Body of pancreas (tissue), 4 donors: ENCODE results near the gene ATG12. TPM values are rescaled to one million over a fixed set of nuclear protein-coding genes. Genes with fewer than 3 reads are reported as not detected.
"Not testable (repeated sequence)": the region's sequence is repeated elsewhere in the genome, so short reads cannot be mapped to it uniquely, and the experiment has no call there.

ENCODE experiments used
- ATAC-seq: fragments of 150-250 bp; one replicate; pipeline ENCODE4 v1.9.1; 2016
- DNase-seq, 4 donors: peaks; one replicate each; pipeline ENCODE4 v3.0.0-alpha.2; 2019
- H3K27ac ChIP-seq, 4 donors: fragments of 200-600 bp; sonication (generic); 1 replicate in 3 of 4; 2 replicates in 1 of 4; pipeline versions ENCODE4 v1.5.1 to v1.6.1; 2016 to 2019; ENCODE audit warnings: mild to moderate bottlenecking in 1 of 4, mixed read lengths in 1 of 4, moderate library complexity in 1 of 4
- H3K27me3 ChIP-seq, 2 donors: fragments of 200-600 bp; sonication (generic); one replicate each; pipeline ENCODE4 v1.6.0; 2016; ENCODE audit warnings: mild to moderate bottlenecking in 1 of 2
- H3K36me3 ChIP-seq, 2 donors: fragments of 200-600 bp; sonication (generic); replicated peaks in 1 of 2; 2 replicates each; pipeline ENCODE4 v1.5.1; 2016; ENCODE audit warnings: low read depth in 2 of 2; ENCODE audit not compliant: insufficient read depth in 1 of 2
- H3K4me1 ChIP-seq: fragments of 200-600 bp; sonication (generic); one replicate; pipeline ENCODE4 v1.6.0; 2016
- H3K4me3 ChIP-seq, 2 donors: fragments of 200-600 bp; sonication (generic); 1 replicate in 1 of 2; 2 replicates in 1 of 2; pipeline ENCODE4 v1.5.1; 2016 to 2019
- H3K9me3 ChIP-seq, 3 donors: fragments of 200-600 bp; sonication (generic); 1 replicate in 2 of 3; 2 replicates in 1 of 3; pipeline ENCODE4 v1.5.1; 2016
- POLR2A ChIP-seq, 3 donors: fragments of 450-650 bp; IDR thresholded peaks; one replicate each; pipeline ENCODE4 v1.6.1; 2016; ENCODE audit warnings: antibody characterized with exemption in 3 of 3, mild to moderate bottlenecking in 2 of 3
- WGBS, 2 donors: methylation state at CpG; one replicate each; pipeline ENCODE4 v1.1.5; 2017; 5-methylcytosine and 5-hydroxymethylcytosine counted together
- intact Hi-C: fragments of 100-400 bp; cut with DNase I; formaldehyde crosslinking; loops from one replicate; pipeline ENCODE4 v1.15.1; 2023
- total RNA-seq, 2 donors: library from RNA; depleted of rRNA; stranded (reverse); fragments of >200 nt; gene quantifications; one replicate each; pipeline ENCODE4 v1.1.0, GENCODE V29; 2016
- TF ChIP-seq, protein P1 (sequence below), 7 experiments: fragments of 450-650 bp in 4 of 7; fragments of 200-600 bp in 3 of 7; sonication (generic) in 3 of 7; IDR thresholded peaks; one replicate each; pipeline ENCODE4 v1.5.1; 2016 to 2019; ENCODE audit warnings: antibody characterized with exemption in 7 of 7

Gene ATG12
- total RNA-seq, 2 donors from 2014 or later: 28.3 to 47.5 TPM

GRCh38 chr5:115812372-115812771 is 29.0 kb downstream of the ATG12 start:
- H3K36me3 ChIP-seq: no peaks in the 10 kb centered on the region
- no peak overlapping the region for H3K27ac ChIP-seq
- 53 to 68% methylated on average over 1 of the region's 1 CpG for WGBS, 2 donors
- intact Hi-C loops: no loop called here
- peaks cover 27% of the 10 kb centered on the region for H3K4me1 ChIP-seq
- DNase-seq (no peak), ATAC-seq (no peak)
- H3K9me3 ChIP-seq: no peaks in the 10 kb centered on the region
- H3K4me3 ChIP-seq: no peak overlapping the region
- TF ChIP-seq, protein P1, sequence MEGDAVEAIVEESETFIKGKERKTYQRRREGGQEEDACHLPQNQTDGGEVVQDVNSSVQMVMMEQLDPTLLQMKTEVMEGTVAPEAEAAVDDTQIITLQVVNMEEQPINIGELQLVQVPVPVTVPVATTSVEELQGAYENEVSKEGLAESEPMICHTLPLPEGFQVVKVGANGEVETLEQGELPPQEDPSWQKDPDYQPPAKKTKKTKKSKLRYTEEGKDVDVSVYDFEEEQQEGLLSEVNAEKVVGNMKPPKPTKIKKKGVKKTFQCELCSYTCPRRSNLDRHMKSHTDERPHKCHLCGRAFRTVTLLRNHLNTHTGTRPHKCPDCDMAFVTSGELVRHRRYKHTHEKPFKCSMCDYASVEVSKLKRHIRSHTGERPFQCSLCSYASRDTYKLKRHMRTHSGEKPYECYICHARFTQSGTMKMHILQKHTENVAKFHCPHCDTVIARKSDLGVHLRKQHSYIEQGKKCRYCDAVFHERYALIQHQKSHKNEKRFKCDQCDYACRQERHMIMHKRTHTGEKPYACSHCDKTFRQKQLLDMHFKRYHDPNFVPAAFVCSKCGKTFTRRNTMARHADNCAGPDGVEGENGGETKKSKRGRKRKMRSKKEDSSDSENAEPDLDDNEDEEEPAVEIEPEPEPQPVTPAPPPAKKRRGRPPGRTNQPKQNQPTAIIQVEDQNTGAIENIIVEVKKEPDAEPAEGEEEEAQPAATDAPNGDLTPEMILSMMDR (IDR thresholded peaks at IDR 0.05): no peak
- TF ChIP-seq POLR2A (IDR thresholded peaks at IDR 0.05): no peak
- H3K27me3 ChIP-seq: peaks cover 0 to 7% of the 10 kb centered on the region in 2 donors

DNA sequence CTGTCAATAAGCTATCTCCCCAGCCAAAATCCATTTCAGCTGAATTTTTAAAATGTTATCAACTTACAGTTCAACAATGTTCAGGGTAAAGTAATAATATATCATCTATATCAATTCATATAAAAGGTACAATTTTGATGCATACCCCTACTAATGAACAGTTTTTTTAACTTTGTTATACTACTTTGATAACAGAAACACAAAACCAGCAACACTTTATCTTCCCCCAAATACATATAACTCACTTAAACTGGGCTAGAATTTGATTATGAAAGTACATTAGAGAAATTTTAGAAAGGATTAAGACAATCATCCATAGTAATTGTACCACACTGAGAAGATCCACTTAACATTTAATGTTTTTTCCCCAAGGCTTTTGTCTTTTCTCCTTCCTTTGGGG is 30.0 kb downstream of the ATG12 start:
- Histone ChIP-seq H3K27me3 (peaks cover 0 to 7% of the 10 kb centered on the region in 2 donors), H3K4me1 (peaks cover 31% of the 10 kb centered on the region), H3K4me3 (no peak overlapping the region), H3K27ac (no peak overlapping the region), H3K36me3 (no peaks in the 10 kb centered on the region), H3K9me3 (no peaks in the 10 kb centered on the region)
- intact Hi-C loops: no loop called here
- DNase-seq (no peak), ATAC-seq (no peak)
- TF ChIP-seq, protein P1 (IDR thresholded peaks at IDR 0.05): no peak
- no peak for TF ChIP-seq POLR2A (IDR thresholded peaks at IDR 0.05)

GRCh38 chr5:115810761-115811160 is 30.6 kb downstream of the ATG12 start:
- no peak for DNase-seq
- H3K27ac ChIP-seq: no peak overlapping the region

DNA sequence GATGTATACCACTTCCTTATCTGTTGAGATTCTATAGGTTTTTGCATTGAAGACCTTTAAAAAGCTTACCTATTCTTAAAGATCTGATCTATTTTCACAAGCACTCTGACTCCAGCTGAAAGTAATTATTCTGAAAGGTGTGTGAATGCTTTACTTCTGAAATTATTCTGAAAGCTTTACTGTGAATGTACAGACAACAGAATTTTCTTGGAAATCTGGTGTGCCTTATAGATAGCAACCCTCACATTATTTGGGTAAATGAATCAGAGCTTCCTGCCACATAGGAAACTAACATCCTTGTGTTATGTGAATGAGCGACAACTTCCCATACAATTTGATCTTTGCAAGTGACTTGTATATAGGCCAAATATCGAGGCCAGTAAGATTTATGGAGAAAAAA is 31.4 kb downstream of the ATG12 start:
- ATAC-seq: no peak
- Histone ChIP-seq H3K4me1 (peaks cover 18% of the 10 kb centered on the region), H3K27me3 (no peaks in the 10 kb centered on the region), H3K4me3 (no peak overlapping the region), H3K27ac (no peak overlapping the region), H3K9me3 (no peaks in the 10 kb centered on the region), H3K36me3 (no peaks in the 10 kb centered on the region)
- whole genome bisulfite sequencing, 2 donors: 65 to 73% methylated on average over 2 of the region's 2 CpGs
- DNase-seq: no peak
- intact Hi-C loops: no loop called here
- TF ChIP-seq, protein P1 (IDR thresholded peaks at IDR 0.05): no peak
- no peak for TF ChIP-seq POLR2A (IDR thresholded peaks at IDR 0.05)

More at GRCh38 chr5:115810761-115811160, 30.6 kb downstream of the ATG12 start:
- TF ChIP-seq POLR2A (IDR thresholded peaks at IDR 0.05): no peak
- TF ChIP-seq, protein P1 (IDR thresholded peaks at IDR 0.05): no peak
- Histone ChIP-seq H3K27me3 (peaks cover 0 to 2% of the 10 kb centered on the region in 2 donors), H3K36me3 (no peaks in the 10 kb centered on the region), H3K4me1 (peaks cover 24% of the 10 kb centered on the region), H3K4me3 (no peak overlapping the region), H3K9me3 (no peaks in the 10 kb centered on the region)
- ATAC-seq: no peak
- intact Hi-C loops: no loop called here

GRCh38 chr5:115808066-115808465 is 33.3 kb downstream of the ATG12 start:
- H3K4me3 ChIP-seq, H3K27ac ChIP-seq, DNase-seq, H3K9me3 ChIP-seq, H3K4me1 ChIP-seq, H3K36me3 ChIP-seq, ATAC-seq, intact Hi-C loops, H3K27me3 ChIP-seq: not testable (repeated sequence)
- WGBS, 2 donors: 93 to 100% methylated on average over 2 of the region's 2 CpGs
